ENCODE data around the gene RAG1.

Gene RAG1

DNA sequence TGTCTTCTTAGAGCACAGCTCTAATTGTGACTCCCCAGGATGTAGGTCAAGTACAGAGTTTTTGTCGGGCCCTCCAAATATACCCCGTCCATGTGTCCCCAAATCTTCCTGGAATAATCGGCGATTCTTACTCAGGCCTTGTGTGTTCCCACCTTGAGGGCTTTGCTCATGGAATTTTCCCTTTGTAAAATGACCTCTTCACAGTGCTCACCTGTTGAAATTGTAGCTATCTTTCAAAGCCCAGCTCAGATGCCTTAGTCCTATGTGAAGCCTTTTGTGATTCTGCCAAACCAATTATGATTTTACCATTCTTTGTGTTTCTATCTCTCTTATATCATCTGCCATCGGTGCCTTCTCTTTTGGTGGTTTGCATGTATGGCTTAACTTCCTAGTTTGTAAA is 60.3 kb downstream of the RAG1 start:
- DNase-seq (ENCODE audit: low read depth in 2 of 2), result no peak

DNA sequence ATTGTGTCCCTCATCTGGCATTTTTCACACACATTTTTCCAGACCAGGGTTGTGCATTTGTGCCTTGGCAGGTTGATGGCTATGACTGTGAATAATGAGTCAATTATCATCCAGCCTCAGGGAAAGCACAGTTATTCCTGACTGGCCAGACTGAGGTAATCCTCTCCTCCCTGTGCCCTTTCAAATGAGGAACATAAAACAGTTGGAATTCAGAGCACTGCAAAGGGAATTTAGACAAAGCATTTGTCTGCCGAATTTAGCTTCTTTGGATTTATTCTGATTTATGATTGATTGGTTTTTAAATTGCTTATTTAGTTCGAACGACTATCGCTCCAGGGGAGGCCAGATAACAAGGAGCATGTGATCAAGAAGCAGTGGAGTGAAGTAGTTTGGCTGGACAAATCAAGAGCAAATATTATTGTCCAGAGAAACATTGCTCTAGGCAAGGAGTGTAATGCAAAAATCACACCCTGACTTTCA is 61.0 kb downstream of the RAG1 start:
- DNase-seq (ENCODE audit: low read depth in 2 of 2), result no peak

Data from fibroblast of skin of left biceps (primary cell).